Astrocyte (in vitro differentiated cells and primary cell): ENCODE data around the gene MICAL2. TPM values are rescaled to one million over a fixed set of nuclear protein-coding genes. Genes with fewer than 3 reads are reported as not detected.

Experiments used
- DNase-seq: peaks from one replicate; pipeline ENCODE4 v3.0.0-alpha.2; 2010; ENCODE audit warnings: low read depth
- FAIRE-seq: peaks from 2 replicates; lab custom pipeline; 2011; peaks lifted over from hg19 to GRCh38; lab: Jason Lieb, UNC
- H2AFZ ChIP-seq: 2 replicates; pipeline ENCODE4 v1.6.0; 2012; ENCODE audit warnings: low read depth, low read length, inconsistent platforms
- H3K27ac ChIP-seq: 2 replicates; pipeline ENCODE4 v1.5.1; 2011; ENCODE audit warnings: low read depth, low read length, inconsistent platforms
- H3K27me3 ChIP-seq: 2 replicates; pipeline ENCODE4 v1.6.0; 2011; ENCODE audit warnings: low read length, inconsistent platforms; ENCODE audit not compliant: insufficient read depth
- H3K36me3 ChIP-seq: 2 replicates; pipeline ENCODE4 v1.5.1; 2011; ENCODE audit warnings: low read length, inconsistent platforms; ENCODE audit not compliant: insufficient read depth
- H3K4me1 ChIP-seq: 2 replicates; pipeline ENCODE4 v1.5.1; 2011; ENCODE audit warnings: low read length, inconsistent platforms; ENCODE audit not compliant: insufficient read depth
- H3K4me2 ChIP-seq: 2 replicates; pipeline ENCODE4 v1.6.0; 2012; ENCODE audit warnings: low read length, inconsistent platforms
- H3K4me3 ChIP-seq: 2 replicates; pipeline ENCODE4 v1.5.1; 2011; ENCODE audit warnings: low read depth, mild to moderate bottlenecking, low read length, inconsistent platforms; ENCODE audit not compliant: insufficient read depth
- H3K79me2 ChIP-seq: 2 replicates; pipeline ENCODE4 v1.6.0; 2012; ENCODE audit warnings: mild to moderate bottlenecking, low read length, inconsistent platforms; ENCODE audit not compliant: insufficient read depth
- H3K9ac ChIP-seq: 2 replicates; pipeline ENCODE4 v1.6.0; 2012; ENCODE audit warnings: mild to moderate bottlenecking, low read length, inconsistent platforms
- H3K9me3 ChIP-seq: 2 replicates; pipeline ENCODE4 v1.5.1; 2012; ENCODE audit warnings: low read depth, mild to moderate bottlenecking, low read length, inconsistent platforms; ENCODE audit not compliant: insufficient read depth
- H4K20me1 ChIP-seq: 2 replicates; pipeline ENCODE4 v1.6.0; 2012; ENCODE audit warnings: low read length, inconsistent platforms; ENCODE audit not compliant: insufficient read depth
- H3K27ac Mint-ChIP-seq: one replicate; pipeline ENCODE4 v1.8.0; 2021; ENCODE audit warnings: mild to moderate bottlenecking, mixed read lengths; ENCODE audit not compliant: unreplicated experiment
- H3K27me3 Mint-ChIP-seq: one replicate; pipeline ENCODE4 v1.8.0; 2021; ENCODE audit warnings: low read depth, mixed read lengths; ENCODE audit not compliant: unreplicated experiment
- H3K36me3 Mint-ChIP-seq: one replicate; pipeline ENCODE4 v1.8.0; 2021; ENCODE audit warnings: low read depth, mixed read lengths; ENCODE audit not compliant: unreplicated experiment
- H3K4me1 Mint-ChIP-seq: one replicate; pipeline ENCODE4 v1.8.0; 2021; ENCODE audit warnings: low read depth, mixed read lengths; ENCODE audit not compliant: unreplicated experiment
- H3K4me3 Mint-ChIP-seq: one replicate; pipeline ENCODE4 v1.8.0; 2021; ENCODE audit warnings: mild to moderate bottlenecking, moderate library complexity, mixed read lengths; ENCODE audit not compliant: unreplicated experiment
- H3K9me3 Mint-ChIP-seq: one replicate; pipeline ENCODE4 v1.8.0; 2021; ENCODE audit warnings: mild to moderate bottlenecking, mixed read lengths; ENCODE audit not compliant: unreplicated experiment
- EZH2 ChIP-seq: IDR thresholded peaks from 2 replicates; pipeline ENCODE4 v1.6.1; 2012; ENCODE audit warnings: mild to moderate bottlenecking, low read length, inconsistent platforms; ENCODE audit not compliant: insufficient read depth
- total RNA-seq: library from RNA; stranded (reverse); gene quantifications from 2 replicates; pipeline ENCODE4 v1.2.1, GENCODE V29; 2021
- TF ChIP-seq, protein P1 (sequence below): IDR thresholded peaks from 2 replicates; pipeline ENCODE4 v1.5.1; 2011; ENCODE audit warnings: low read depth, mild to moderate bottlenecking, inconsistent platforms, low read length, moderate library complexity; ENCODE audit not compliant: insufficient read depth

The MICAL2 gene
- total RNA-seq, 1 donor from 2014 or later: 357 TPM

DNA sequence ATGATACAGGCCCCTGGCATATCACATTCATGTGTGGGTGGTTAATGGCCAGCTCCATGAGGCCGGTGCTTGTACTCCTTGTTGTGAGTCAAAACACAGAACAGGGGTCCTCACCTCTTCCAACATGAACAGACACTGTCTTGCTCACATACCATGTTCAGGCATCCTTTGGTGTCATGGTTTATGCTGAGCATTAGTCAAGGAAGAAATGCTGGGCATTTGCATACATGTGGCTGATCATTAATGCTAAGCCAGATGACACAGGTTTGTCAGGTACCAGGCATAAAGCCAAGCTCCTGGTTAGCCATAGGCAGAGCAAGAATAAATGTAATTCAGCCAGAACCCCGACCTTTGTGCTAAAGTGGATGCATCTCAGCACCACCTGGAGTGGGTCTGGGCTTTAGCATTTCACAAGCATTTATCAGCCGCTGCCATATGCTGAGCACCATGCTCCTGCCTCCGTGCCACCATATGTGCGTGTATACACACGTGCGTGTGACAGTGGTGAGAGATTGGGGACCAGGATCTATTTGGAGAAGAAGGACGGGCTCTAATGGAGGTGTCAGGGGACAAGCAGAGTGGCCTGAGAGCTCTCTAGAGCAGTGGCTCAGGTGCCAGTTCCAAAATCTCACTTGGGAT, 55.0 kb downstream of the MICAL2 start:
- peak overlapping the region; percentile 61 for H3K9ac ChIP-seq
- peaks cover 73% of the 10 kb centered on the region for H3K79me2 ChIP-seq
- Mint-ChIP-seq H3K4me1 (peaks cover 70% of the 10 kb centered on the region), H3K4me3 (no peak overlapping the region), H3K27ac (peak overlapping the region; percentile 38), H3K9me3 (no peaks in the 10 kb centered on the region), H3K36me3 (peaks cover 40% of the 10 kb centered on the region), H3K27me3 (no peaks in the 10 kb centered on the region)
- H3K27me3 ChIP-seq: no peaks in the 10 kb centered on the region
- no peak overlapping the region for H3K4me2 ChIP-seq
- DNase-seq: no peak
- no peak overlapping the region for H3K4me3 ChIP-seq
- no peak for FAIRE-seq
- H3K9me3 ChIP-seq: no peaks in the 10 kb centered on the region
- TF ChIP-seq, protein P1, sequence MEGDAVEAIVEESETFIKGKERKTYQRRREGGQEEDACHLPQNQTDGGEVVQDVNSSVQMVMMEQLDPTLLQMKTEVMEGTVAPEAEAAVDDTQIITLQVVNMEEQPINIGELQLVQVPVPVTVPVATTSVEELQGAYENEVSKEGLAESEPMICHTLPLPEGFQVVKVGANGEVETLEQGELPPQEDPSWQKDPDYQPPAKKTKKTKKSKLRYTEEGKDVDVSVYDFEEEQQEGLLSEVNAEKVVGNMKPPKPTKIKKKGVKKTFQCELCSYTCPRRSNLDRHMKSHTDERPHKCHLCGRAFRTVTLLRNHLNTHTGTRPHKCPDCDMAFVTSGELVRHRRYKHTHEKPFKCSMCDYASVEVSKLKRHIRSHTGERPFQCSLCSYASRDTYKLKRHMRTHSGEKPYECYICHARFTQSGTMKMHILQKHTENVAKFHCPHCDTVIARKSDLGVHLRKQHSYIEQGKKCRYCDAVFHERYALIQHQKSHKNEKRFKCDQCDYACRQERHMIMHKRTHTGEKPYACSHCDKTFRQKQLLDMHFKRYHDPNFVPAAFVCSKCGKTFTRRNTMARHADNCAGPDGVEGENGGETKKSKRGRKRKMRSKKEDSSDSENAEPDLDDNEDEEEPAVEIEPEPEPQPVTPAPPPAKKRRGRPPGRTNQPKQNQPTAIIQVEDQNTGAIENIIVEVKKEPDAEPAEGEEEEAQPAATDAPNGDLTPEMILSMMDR: no peak
- no peak for TF ChIP-seq EZH2
- H3K36me3 ChIP-seq: peaks cover 56% of the 10 kb centered on the region
- no peaks in the 10 kb centered on the region for H4K20me1 ChIP-seq
- H3K4me1 ChIP-seq: peaks cover 69% of the 10 kb centered on the region
- no peak overlapping the region for H2AFZ ChIP-seq
- peak overlapping the region; percentile 99 for H3K27ac ChIP-seq

- Histone ChIP-seq H3K4me2 (peak overlapping the region; percentile 46), H3K79me2 (peaks cover 73% of the 10 kb centered on the region), H3K9me3 (no peaks in the 10 kb centered on the region), H3K4me1 (peaks cover 68% of the 10 kb centered on the region), H4K20me1 (no peaks in the 10 kb centered on the region), H2AFZ (no peak overlapping the region), H3K4me3 (no peak overlapping the region), H3K27ac (peak overlapping the region; percentile 99), H3K27me3 (no peaks in the 10 kb centered on the region), H3K36me3 (peaks cover 60% of the 10 kb centered on the region), H3K9ac (peak overlapping the region; percentile 84)
- H3K27me3 Mint-ChIP-seq: no peaks in the 10 kb centered on the region
- peaks cover 39% of the 10 kb centered on the region for H3K36me3 Mint-ChIP-seq
- no peak for DNase-seq
- TF ChIP-seq, protein P1: no peak
- TF ChIP-seq EZH2: no peak
- peak overlapping the region; percentile 23 for H3K4me3 Mint-ChIP-seq
- H3K9me3 Mint-ChIP-seq: no peaks in the 10 kb centered on the region
- H3K27ac Mint-ChIP-seq: peak overlapping the region; percentile 98
- no peak for FAIRE-seq
- H3K4me1 Mint-ChIP-seq: peaks cover 69% of the 10 kb centered on the region
Observed at GRCh38 chr11:12166299-12167060, 56.1 kb downstream of the MICAL2 start.
